ENCODE results near the gene METAP1D.
"Not testable (repeated sequence)": the region's sequence is repeated elsewhere in the genome, so short reads cannot be mapped to it uniquely, and the experiment has no call there.

The METAP1D gene

DNA sequence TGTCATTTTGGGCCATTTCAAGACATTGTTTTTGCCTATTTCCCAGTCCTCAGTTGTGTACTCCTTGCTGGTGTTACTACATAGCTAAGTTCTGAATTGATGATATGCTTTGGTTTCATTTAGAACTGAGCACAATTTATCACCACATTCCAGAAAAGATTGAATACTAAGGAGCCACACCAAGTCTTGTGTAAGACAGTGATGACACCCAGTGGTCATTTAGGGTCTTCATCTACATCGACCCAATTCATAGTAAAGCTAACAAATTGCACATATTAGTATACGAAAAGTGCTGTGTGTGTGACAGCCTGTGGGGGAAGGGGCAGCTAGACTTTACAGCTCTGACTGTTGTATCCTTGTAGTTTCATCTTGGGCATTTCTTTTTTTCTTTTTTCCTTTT is 113.9 kb downstream of the METAP1D start:
- Histone ChIP-seq H3K9me2 (replicated peaks; ENCODE audit: insufficient read depth, low read length) (no peaks in the 10 kb centered on the region), H3K4me3 (ENCODE audit: insufficient read depth, low read length, poor library complexity, severe bottlenecking) (no peak overlapping the region), H3K9ac (ENCODE audit: low read length) (no peak overlapping the region), H4K20me1 (ENCODE audit: low read depth, low read length) (no peaks in the 10 kb centered on the region), H3K79me2 (ENCODE audit: insufficient read depth, low read length) (no peaks in the 10 kb centered on the region), H3K4me2 (ENCODE audit: low read depth, low read length, poor library complexity, severe bottlenecking) (no peak overlapping the region), H3F3A (ENCODE audit: insufficient read depth) (no peaks in the 10 kb centered on the region), H3K36me3 (ENCODE audit: low read length) (no peaks in the 10 kb centered on the region), H3K9me3 (ENCODE audit: insufficient read depth, low read length) (no peaks in the 10 kb centered on the region), H3K27me3 (ENCODE audit: low read length) (no peaks in the 10 kb centered on the region), H2AFZ (ENCODE audit: low read depth, low read length, severe bottlenecking) (no peak overlapping the region), H3K27ac (ENCODE audit: low read depth, low read length) (no peak overlapping the region)
- TF ChIP-seq, protein P1, sequence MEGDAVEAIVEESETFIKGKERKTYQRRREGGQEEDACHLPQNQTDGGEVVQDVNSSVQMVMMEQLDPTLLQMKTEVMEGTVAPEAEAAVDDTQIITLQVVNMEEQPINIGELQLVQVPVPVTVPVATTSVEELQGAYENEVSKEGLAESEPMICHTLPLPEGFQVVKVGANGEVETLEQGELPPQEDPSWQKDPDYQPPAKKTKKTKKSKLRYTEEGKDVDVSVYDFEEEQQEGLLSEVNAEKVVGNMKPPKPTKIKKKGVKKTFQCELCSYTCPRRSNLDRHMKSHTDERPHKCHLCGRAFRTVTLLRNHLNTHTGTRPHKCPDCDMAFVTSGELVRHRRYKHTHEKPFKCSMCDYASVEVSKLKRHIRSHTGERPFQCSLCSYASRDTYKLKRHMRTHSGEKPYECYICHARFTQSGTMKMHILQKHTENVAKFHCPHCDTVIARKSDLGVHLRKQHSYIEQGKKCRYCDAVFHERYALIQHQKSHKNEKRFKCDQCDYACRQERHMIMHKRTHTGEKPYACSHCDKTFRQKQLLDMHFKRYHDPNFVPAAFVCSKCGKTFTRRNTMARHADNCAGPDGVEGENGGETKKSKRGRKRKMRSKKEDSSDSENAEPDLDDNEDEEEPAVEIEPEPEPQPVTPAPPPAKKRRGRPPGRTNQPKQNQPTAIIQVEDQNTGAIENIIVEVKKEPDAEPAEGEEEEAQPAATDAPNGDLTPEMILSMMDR (IDR thresholded peaks at IDR 0.05; ENCODE audit: insufficient read depth, low read length, poor library complexity, severe bottlenecking), result no peak
- TF ChIP-seq EZH2phosphoT487 (conservative IDR thresholded peaks at IDR 0.05; ENCODE audit: low read length), result no peak

DNA sequence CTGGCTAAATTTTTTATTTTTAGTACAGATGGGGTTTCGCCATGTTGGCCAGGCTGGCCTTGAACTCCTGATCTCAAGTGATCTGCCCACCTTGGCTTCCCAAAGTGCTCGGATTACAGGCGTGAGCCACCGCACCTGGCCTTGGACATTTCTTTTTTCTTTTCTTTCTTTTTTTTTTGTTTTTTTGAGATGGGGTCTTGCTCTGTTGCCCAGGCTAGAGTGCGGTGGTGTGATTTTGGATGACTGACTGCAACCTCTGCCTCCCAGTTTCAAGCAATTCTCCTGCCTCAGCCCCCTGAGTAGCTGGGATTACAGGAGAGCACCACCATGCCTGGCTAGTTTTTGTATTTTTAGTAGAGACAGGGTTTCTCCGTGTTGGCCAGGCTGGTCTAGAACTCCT is 114.4 kb downstream of the METAP1D start:
- not testable (repeated sequence) for H2AFZ ChIP-seq (ENCODE audit: low read depth, low read length, severe bottlenecking); H3K79me2 ChIP-seq (ENCODE audit: insufficient read depth, low read length); H3K9ac ChIP-seq (ENCODE audit: low read length); H4K20me1 ChIP-seq (ENCODE audit: low read depth, low read length); H3K4me2 ChIP-seq (ENCODE audit: low read depth, low read length, poor library complexity, severe bottlenecking); H3K4me3 ChIP-seq (ENCODE audit: insufficient read depth, low read length, poor library complexity, severe bottlenecking); H3F3A ChIP-seq (ENCODE audit: insufficient read depth); H3K27me3 ChIP-seq (ENCODE audit: low read length); H3K27ac ChIP-seq (ENCODE audit: low read depth, low read length); H3K9me2 ChIP-seq (replicated peaks; ENCODE audit: insufficient read depth, low read length); H3K9me3 ChIP-seq (ENCODE audit: insufficient read depth, low read length); H3K36me3 ChIP-seq (ENCODE audit: low read length)

DNA sequence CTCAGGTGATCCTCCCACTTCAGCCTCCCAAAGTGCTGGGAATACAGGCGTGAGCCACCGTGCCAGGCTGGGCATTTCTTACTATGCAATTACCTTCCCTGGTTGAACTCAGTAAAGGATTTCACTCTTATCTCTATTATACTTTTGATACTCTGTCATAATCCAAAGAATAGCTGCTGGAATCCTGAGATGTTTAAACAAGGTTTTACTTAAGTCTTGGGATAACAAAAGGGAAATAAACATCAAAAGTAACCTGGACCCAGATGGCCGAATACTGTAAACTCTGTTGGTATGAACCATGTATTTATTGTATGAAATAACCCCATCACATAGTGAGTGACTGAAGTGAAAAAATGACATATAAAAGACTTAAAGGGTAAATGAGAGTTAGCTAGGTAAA is 114.8 kb downstream of the METAP1D start:
- H3K9me3 ChIP-seq (ENCODE audit: insufficient read depth, low read length), result no peaks in the 10 kb centered on the region
- no peaks in the 10 kb centered on the region for H4K20me1 ChIP-seq (ENCODE audit: low read depth, low read length)
- H3K27me3 ChIP-seq (ENCODE audit: low read length), result no peaks in the 10 kb centered on the region
- H3K9ac ChIP-seq (ENCODE audit: low read length), result no peak overlapping the region
- no peaks in the 10 kb centered on the region for H3F3A ChIP-seq (ENCODE audit: insufficient read depth)
- H3K79me2 ChIP-seq (ENCODE audit: insufficient read depth, low read length), result no peaks in the 10 kb centered on the region
- H3K4me3 ChIP-seq (ENCODE audit: insufficient read depth, low read length, poor library complexity, severe bottlenecking), result no peak overlapping the region
- no peak for TF ChIP-seq EZH2phosphoT487 (conservative IDR thresholded peaks at IDR 0.05; ENCODE audit: low read length)
- TF ChIP-seq, protein P1 (IDR thresholded peaks at IDR 0.05; ENCODE audit: insufficient read depth, low read length, poor library complexity, severe bottlenecking), result no peak
- no peaks in the 10 kb centered on the region for H3K9me2 ChIP-seq (replicated peaks; ENCODE audit: insufficient read depth, low read length)
- H2AFZ ChIP-seq (ENCODE audit: low read depth, low read length, severe bottlenecking), result no peak overlapping the region
- no peak overlapping the region for H3K4me2 ChIP-seq (ENCODE audit: low read depth, low read length, poor library complexity, severe bottlenecking)
- no peaks in the 10 kb centered on the region for H3K36me3 ChIP-seq (ENCODE audit: low read length)
- H3K27ac ChIP-seq (ENCODE audit: low read depth, low read length), result no peak overlapping the region

DNA sequence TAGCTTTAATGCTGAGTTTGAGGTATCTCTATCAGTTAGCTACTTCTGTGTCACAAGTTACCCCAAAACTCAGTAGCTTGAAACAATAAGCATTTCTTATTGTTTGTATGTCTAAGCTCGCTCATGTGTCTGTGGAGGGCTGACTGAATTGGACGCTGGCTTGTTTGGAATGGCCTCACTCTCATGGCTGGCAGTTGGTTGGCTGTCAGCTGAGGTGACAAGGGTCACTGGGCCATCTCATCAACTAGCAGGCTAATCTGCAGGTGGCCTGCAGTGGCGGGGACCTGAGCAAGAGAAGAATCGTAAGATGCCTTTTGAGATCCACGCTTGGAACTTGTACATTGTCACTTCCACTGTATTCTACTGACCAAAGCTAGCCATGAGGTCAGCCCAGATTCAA is 116.4 kb downstream of the METAP1D start:
- H3K9ac ChIP-seq (ENCODE audit: low read length), result no peak overlapping the region
- no peak overlapping the region for H3K27ac ChIP-seq (ENCODE audit: low read depth, low read length)
- no peaks in the 10 kb centered on the region for H4K20me1 ChIP-seq (ENCODE audit: low read depth, low read length)
- no peaks in the 10 kb centered on the region for H3K9me3 ChIP-seq (ENCODE audit: insufficient read depth, low read length)
- H2AFZ ChIP-seq (ENCODE audit: low read depth, low read length, severe bottlenecking), result no peak overlapping the region
- no peaks in the 10 kb centered on the region for H3K36me3 ChIP-seq (ENCODE audit: low read length)
- H3K9me2 ChIP-seq (replicated peaks; ENCODE audit: insufficient read depth, low read length), result no peaks in the 10 kb centered on the region
- no peak overlapping the region for H3K4me3 ChIP-seq (ENCODE audit: insufficient read depth, low read length, poor library complexity, severe bottlenecking)
- no peaks in the 10 kb centered on the region for H3K79me2 ChIP-seq (ENCODE audit: insufficient read depth, low read length)
- H3K4me2 ChIP-seq (ENCODE audit: low read depth, low read length, poor library complexity, severe bottlenecking), result no peak overlapping the region
- TF ChIP-seq, protein P1 (IDR thresholded peaks at IDR 0.05; ENCODE audit: insufficient read depth, low read length, poor library complexity, severe bottlenecking), result no peak
- no peak for TF ChIP-seq EZH2phosphoT487 (conservative IDR thresholded peaks at IDR 0.05; ENCODE audit: low read length)
- H3F3A ChIP-seq (ENCODE audit: insufficient read depth), result no peaks in the 10 kb centered on the region
- H3K27me3 ChIP-seq (ENCODE audit: low read length), result no peaks in the 10 kb centered on the region
